ENCODE data around the gene LMO4. TPM values are rescaled to one million over a fixed set of nuclear protein-coding genes. Genes with fewer than 3 reads are reported as not detected.

LMO4 gene
- total and polyA plus RNA-seq, 4 donors = 16.8 to 23.2 (median 17.8) TPM

DNA sequence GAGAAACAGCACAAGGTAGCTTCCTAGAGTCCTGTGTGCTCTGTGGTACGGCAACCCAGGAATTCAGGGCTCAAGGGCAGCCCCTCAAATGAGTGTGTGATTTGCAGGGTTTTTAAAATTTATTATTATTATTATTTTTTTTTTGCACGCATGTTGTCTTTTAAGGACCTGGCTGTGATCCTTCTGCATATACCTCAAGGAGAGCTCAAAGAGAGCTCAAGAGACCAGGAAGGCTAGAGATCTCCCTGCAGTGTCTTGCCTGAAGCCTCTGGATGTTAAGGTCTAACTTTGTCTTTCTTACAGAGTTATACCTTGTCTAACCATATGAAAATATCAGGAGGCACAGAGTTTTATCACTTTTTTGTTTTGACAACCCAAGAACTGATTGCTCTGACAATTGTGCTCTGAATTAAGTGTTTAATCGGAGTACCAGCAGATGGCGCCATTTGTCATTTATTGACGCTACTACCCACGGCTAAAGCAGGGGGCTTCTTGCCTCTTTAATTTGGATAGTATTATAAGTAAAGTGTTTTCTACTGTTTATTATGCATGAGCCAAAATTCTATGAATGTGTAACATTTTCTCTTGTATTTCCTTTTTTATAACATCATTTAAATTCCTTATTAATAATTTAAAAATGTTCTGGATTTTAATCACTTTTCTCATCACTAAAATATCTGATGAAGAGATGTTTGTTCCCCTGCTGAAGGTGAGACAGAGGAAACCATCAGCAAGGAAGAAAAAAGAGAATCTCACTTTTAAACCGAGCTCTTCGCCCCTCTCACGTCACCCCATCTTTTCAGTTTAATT is 35.8 kb upstream of the LMO4 start:
- peaks cover 0 to 5% (median 0%) of the 10 kb centered on the region in 4 donors for H3K27me3 ChIP-seq (ENCODE audit: control insufficient read depth in 4 of 4, insufficient read depth in 4 of 4, low read length in 3 of 4)
- no peak overlapping the region for H3K9ac ChIP-seq (ENCODE audit: low read depth in 1 of 2, low read length in 2 of 2)
- no peaks in the 10 kb centered on the region for H3K4me1 ChIP-seq (ENCODE audit: control insufficient read depth in 4 of 4, insufficient read depth in 4 of 4, low read length in 3 of 4)
- H3K9me3 ChIP-seq (ENCODE audit: control insufficient read depth in 4 of 4, low read length in 3 of 4) = no peaks in the 10 kb centered on the region
- H3K27ac ChIP-seq (ENCODE audit: low read depth in 1 of 2, low read length in 2 of 2) = no peak overlapping the region
- TF ChIP-seq RAD21 (IDR thresholded peaks at IDR 0.05) = peak; percentile 83 to 88
- TF ChIP-seq HNF4G (IDR thresholded peaks at IDR 0.05) = no peak
- TF ChIP-seq, protein P1, sequence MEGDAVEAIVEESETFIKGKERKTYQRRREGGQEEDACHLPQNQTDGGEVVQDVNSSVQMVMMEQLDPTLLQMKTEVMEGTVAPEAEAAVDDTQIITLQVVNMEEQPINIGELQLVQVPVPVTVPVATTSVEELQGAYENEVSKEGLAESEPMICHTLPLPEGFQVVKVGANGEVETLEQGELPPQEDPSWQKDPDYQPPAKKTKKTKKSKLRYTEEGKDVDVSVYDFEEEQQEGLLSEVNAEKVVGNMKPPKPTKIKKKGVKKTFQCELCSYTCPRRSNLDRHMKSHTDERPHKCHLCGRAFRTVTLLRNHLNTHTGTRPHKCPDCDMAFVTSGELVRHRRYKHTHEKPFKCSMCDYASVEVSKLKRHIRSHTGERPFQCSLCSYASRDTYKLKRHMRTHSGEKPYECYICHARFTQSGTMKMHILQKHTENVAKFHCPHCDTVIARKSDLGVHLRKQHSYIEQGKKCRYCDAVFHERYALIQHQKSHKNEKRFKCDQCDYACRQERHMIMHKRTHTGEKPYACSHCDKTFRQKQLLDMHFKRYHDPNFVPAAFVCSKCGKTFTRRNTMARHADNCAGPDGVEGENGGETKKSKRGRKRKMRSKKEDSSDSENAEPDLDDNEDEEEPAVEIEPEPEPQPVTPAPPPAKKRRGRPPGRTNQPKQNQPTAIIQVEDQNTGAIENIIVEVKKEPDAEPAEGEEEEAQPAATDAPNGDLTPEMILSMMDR (IDR thresholded peaks at IDR 0.05; ENCODE audit: low read depth, low read length, missing input control) = peak; percentile 65
- 44% methylated on average over 9 of the region's 9 CpGs for WGBS
- peak; percentile 66 for DNase-seq (ENCODE audit: low spot score)
- H3K4me3 ChIP-seq (ENCODE audit: low read depth in 1 of 3, low read length in 3 of 3) = no peak overlapping the region
- H3K36me3 ChIP-seq (ENCODE audit: control insufficient read depth in 4 of 4, insufficient read depth in 3 of 4, low read depth in 1 of 4, low read length in 3 of 4) = no peaks in the 10 kb centered on the region

DNA sequence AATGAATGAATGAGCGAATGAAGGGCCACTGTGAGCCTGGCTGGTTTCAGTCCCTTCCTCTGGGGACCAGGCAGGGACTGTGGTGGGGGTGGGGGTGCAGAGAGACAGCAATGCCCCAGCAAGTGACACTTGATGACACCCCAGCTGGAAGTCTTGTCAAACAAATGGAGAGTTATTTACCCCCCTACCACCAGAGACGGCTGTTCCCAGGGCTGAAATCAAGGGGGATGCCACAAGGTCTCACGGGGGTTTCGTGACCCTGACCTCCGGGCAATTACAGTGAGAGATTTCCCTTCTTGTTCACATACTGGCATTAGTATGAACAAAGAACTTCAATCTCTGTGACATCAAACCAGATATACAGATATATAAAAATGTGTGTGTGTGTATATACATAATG is 34.0 kb upstream of the LMO4 start:
- H3K9ac ChIP-seq (ENCODE audit: low read depth in 1 of 2, low read length in 2 of 2) = no peak overlapping the region
- H3K36me3 ChIP-seq (ENCODE audit: control insufficient read depth in 4 of 4, insufficient read depth in 3 of 4, low read depth in 1 of 4, low read length in 3 of 4) = no peaks in the 10 kb centered on the region
- peaks cover 0 to 5% (median 0%) of the 10 kb centered on the region in 4 donors for H3K27me3 ChIP-seq (ENCODE audit: control insufficient read depth in 4 of 4, insufficient read depth in 4 of 4, low read length in 3 of 4)
- no peak overlapping the region for H3K27ac ChIP-seq (ENCODE audit: low read depth in 1 of 2, low read length in 2 of 2)
- no peaks in the 10 kb centered on the region for H3K4me1 ChIP-seq (ENCODE audit: control insufficient read depth in 4 of 4, insufficient read depth in 4 of 4, low read length in 3 of 4)
- H3K4me3 ChIP-seq (ENCODE audit: low read depth in 1 of 3, low read length in 3 of 3) = no peak overlapping the region
- no peak for DNase-seq (ENCODE audit: low spot score)
- WGBS = 74% methylated on average over 5 of the region's 5 CpGs
- no peaks in the 10 kb centered on the region for H3K9me3 ChIP-seq (ENCODE audit: control insufficient read depth in 4 of 4, low read length in 3 of 4)
- TF ChIP-seq FOXA1 (IDR thresholded peaks at IDR 0.05) (no peak), GABPA (IDR thresholded peaks at IDR 0.05 in 1 of 2, conservative IDR thresholded peaks at IDR 0.05 in 1 of 2) (no peak)

DNA sequence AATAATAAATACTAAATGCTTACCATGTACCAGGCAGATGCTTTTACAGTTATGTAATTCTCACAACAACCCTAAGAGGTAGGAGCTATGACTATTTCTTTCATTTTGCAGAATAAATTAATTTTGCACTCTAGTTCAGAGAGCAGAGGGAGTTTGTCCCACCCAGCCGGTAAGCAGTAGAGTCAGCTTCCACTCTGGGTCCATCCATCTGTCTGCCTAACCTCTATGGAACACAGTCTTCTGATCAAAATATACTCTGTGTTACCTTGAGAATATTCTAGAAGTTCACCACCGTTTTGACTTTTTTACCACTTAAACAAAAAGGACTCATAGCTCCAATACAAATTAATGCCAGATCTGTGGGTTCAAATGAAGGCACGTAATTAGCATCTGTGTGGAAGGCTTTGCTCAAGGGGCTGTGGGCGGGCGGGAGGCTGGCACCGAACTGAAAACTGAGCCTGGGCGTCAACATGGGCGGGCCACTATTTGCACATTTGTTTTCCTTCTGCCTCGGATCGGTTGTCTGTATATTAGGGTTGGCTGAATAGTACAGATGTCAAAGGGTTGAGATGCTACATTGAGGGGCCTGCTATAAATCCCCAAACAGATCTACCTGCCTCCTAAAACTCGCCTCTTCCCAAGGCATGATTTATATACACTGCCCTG is 33.1 kb upstream of the LMO4 start:
- WGBS = 50% methylated on average over 11 of the region's 11 CpGs
- H3K9ac ChIP-seq (ENCODE audit: low read depth in 1 of 2, low read length in 2 of 2) = no peak overlapping the region
- H3K27me3 ChIP-seq (ENCODE audit: control insufficient read depth in 4 of 4, insufficient read depth in 4 of 4, low read length in 3 of 4) = peaks cover 0 to 5% (median 0%) of the 10 kb centered on the region in 4 donors
- no peaks in the 10 kb centered on the region for H3K36me3 ChIP-seq (ENCODE audit: control insufficient read depth in 4 of 4, insufficient read depth in 3 of 4, low read depth in 1 of 4, low read length in 3 of 4)
- DNase-seq (ENCODE audit: low spot score) = no peak
- H3K4me3 ChIP-seq (ENCODE audit: low read depth in 1 of 3, low read length in 3 of 3) = no peak overlapping the region
- H3K9me3 ChIP-seq (ENCODE audit: control insufficient read depth in 4 of 4, low read length in 3 of 4) = no peaks in the 10 kb centered on the region
- no peak overlapping the region for H3K27ac ChIP-seq (ENCODE audit: low read depth in 1 of 2, low read length in 2 of 2)
- no peaks in the 10 kb centered on the region for H3K4me1 ChIP-seq (ENCODE audit: control insufficient read depth in 4 of 4, insufficient read depth in 4 of 4, low read length in 3 of 4)
- TF ChIP-seq GABPA (IDR thresholded peaks at IDR 0.05 in 1 of 2, conservative IDR thresholded peaks at IDR 0.05 in 1 of 2) = no peak
- TF ChIP-seq, protein P2, sequence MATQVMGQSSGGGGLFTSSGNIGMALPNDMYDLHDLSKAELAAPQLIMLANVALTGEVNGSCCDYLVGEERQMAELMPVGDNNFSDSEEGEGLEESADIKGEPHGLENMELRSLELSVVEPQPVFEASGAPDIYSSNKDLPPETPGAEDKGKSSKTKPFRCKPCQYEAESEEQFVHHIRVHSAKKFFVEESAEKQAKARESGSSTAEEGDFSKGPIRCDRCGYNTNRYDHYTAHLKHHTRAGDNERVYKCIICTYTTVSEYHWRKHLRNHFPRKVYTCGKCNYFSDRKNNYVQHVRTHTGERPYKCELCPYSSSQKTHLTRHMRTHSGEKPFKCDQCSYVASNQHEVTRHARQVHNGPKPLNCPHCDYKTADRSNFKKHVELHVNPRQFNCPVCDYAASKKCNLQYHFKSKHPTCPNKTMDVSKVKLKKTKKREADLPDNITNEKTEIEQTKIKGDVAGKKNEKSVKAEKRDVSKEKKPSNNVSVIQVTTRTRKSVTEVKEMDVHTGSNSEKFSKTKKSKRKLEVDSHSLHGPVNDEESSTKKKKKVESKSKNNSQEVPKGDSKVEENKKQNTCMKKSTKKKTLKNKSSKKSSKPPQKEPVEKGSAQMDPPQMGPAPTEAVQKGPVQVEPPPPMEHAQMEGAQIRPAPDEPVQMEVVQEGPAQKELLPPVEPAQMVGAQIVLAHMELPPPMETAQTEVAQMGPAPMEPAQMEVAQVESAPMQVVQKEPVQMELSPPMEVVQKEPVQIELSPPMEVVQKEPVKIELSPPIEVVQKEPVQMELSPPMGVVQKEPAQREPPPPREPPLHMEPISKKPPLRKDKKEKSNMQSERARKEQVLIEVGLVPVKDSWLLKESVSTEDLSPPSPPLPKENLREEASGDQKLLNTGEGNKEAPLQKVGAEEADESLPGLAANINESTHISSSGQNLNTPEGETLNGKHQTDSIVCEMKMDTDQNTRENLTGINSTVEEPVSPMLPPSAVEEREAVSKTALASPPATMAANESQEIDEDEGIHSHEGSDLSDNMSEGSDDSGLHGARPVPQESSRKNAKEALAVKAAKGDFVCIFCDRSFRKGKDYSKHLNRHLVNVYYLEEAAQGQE (IDR thresholded peaks at IDR 0.05) = no peak
- TF ChIP-seq FOXA1 (IDR thresholded peaks at IDR 0.05) = no peak
- TF ChIP-seq RXRA (IDR thresholded peaks at IDR 0.05) = no peak
- TF ChIP-seq EGR1 (IDR thresholded peaks at IDR 0.05; ENCODE audit: low read depth in 2 of 2) = no peak
- no peak for TF ChIP-seq FOXA2 (IDR thresholded peaks at IDR 0.05)
- TF ChIP-seq, protein P3, sequence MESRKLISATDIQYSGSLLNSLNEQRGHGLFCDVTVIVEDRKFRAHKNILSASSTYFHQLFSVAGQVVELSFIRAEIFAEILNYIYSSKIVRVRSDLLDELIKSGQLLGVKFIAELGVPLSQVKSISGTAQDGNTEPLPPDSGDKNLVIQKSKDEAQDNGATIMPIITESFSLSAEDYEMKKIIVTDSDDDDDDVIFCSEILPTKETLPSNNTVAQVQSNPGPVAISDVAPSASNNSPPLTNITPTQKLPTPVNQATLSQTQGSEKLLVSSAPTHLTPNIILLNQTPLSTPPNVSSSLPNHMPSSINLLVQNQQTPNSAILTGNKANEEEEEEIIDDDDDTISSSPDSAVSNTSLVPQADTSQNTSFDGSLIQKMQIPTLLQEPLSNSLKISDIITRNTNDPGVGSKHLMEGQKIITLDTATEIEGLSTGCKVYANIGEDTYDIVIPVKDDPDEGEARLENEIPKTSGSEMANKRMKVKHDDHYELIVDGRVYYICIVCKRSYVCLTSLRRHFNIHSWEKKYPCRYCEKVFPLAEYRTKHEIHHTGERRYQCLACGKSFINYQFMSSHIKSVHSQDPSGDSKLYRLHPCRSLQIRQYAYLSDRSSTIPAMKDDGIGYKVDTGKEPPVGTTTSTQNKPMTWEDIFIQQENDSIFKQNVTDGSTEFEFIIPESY (IDR thresholded peaks at IDR 0.05) = no peak
- TF ChIP-seq YY1 (IDR thresholded peaks at IDR 0.05) = no peak
- TF ChIP-seq NR2F2 (IDR thresholded peaks at IDR 0.05) = no peak
- TF ChIP-seq HNF4G (IDR thresholded peaks at IDR 0.05) = no peak
- TF ChIP-seq SP1 (IDR thresholded peaks at IDR 0.05) = no peak
- TF ChIP-seq, protein P4, sequence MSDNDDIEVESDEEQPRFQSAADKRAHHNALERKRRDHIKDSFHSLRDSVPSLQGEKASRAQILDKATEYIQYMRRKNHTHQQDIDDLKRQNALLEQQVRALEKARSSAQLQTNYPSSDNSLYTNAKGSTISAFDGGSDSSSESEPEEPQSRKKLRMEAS (IDR thresholded peaks at IDR 0.05) = no peak
- TF ChIP-seq JUND (IDR thresholded peaks at IDR 0.05) = no peak
- no peak for TF ChIP-seq HNF4A (conservative IDR thresholded peaks at IDR 0.05)
- TF ChIP-seq, protein P1 (IDR thresholded peaks at IDR 0.05; ENCODE audit: low read depth, low read length, missing input control) = no peak
- no peak for TF ChIP-seq RAD21 (IDR thresholded peaks at IDR 0.05)
